Sigmoid colon (tissue), 7 donors: Measurements from ENCODE around the gene PGS1. TPM values are rescaled to one million over a fixed set of nuclear protein-coding genes. Genes with fewer than 3 reads are reported as not detected.

Experiments
- DNase-seq: peaks from one replicate; pipeline ENCODE4 v3.0.0-alpha.2; 2019
- H3K27ac ChIP-seq, 4 donors: fragments of 200-600 bp; sonication (generic); one replicate each; pipeline ENCODE4 v1.5.1; 2016 to 2019; ENCODE audit warnings: mild to moderate bottlenecking in 1 of 4
- H3K27me3 ChIP-seq, 3 donors: fragments of 200-600 bp; sonication (generic); one replicate each; pipeline ENCODE4 v1.5.1; 2019; ENCODE audit warnings: mild to moderate bottlenecking in 1 of 3
- H3K36me3 ChIP-seq, 4 donors: fragments of 200-600 bp; sonication (generic); one replicate each; pipeline ENCODE4 v1.5.1; 2016 to 2019
- H3K4me1 ChIP-seq, 4 donors: fragments of 200-600 bp; sonication (generic); one replicate each; pipeline ENCODE4 v1.5.1; 2017 to 2019
- H3K4me3 ChIP-seq, 4 donors: fragments of 200-600 bp; sonication (generic); one replicate each; pipeline ENCODE4 v1.5.1; 2017 to 2019; ENCODE audit warnings: mild to moderate bottlenecking in 2 of 4, moderate library complexity in 1 of 4
- H3K9me3 ChIP-seq, 4 donors: fragments of 200-600 bp in 3 of 4; sonication (generic) in 3 of 4; one replicate each; pipeline versions ENCODE4 v1.5.1 to v1.6.1; 2013 to 2019
- CTCF ChIP-seq, 4 experiments: fragments of 450-650 bp in 3 of 4; fragments of 200-600 bp in 1 of 4; IDR thresholded peaks; one replicate each; pipeline ENCODE4 v1.5.1; 2016 to 2019; ENCODE audit warnings: antibody characterized with exemption in 4 of 4, mild to moderate bottlenecking in 3 of 4, moderate library complexity in 2 of 4
- EP300 ChIP-seq, 4 donors: sonication (generic); formaldehyde crosslinking; IDR thresholded peaks; one replicate each; pipeline ENCODE4 v1.6.1; 2017; ENCODE audit warnings: antibody characterized with exemption in 4 of 4
- POLR2A ChIP-seq, 2 donors: fragments of 450-650 bp; IDR thresholded peaks; one replicate each; pipeline ENCODE4 v1.6.1; 2016; ENCODE audit warnings: antibody characterized with exemption in 2 of 2, mild to moderate bottlenecking in 2 of 2, moderate library complexity in 2 of 2
- POLR2AphosphoS5 ChIP-seq, 4 donors: sonication (generic); formaldehyde crosslinking; IDR thresholded peaks; one replicate each; pipeline ENCODE4 v1.6.1; 2017; ENCODE audit warnings: antibody characterized with exemption in 4 of 4
- WGBS, 2 donors: extraction: QIAGEN DNeasy Blood & Tissue Kit; methylation state at CpG; one replicate each; pipeline ENCODE4 v1.1.7; 2013; 5-methylcytosine and 5-hydroxymethylcytosine counted together
- intact Hi-C: fragments of 100-400 bp; cut with DNase I; formaldehyde crosslinking; loops from one replicate; pipeline ENCODE4 v1.15.1; 2023
- polyA plus RNA-seq, 3 donors: library from polyadenylated mRNA; stranded (reverse); fragments of 200-250 nt; gene quantifications; one replicate each; pipeline ENCODE4 v1.2.3, GENCODE V29; 2013
- total RNA-seq, 4 donors: library from RNA; depleted of rRNA; stranded (reverse); fragments of >200 nt; gene quantifications; one replicate each; pipeline ENCODE4 v1.1.0, GENCODE V29; 2016
- donor health status: healthy with polysubstance abuse.
- donor health status: Bipolar disorder and iron deficiency.
- donor health status: healthy.

The PGS1 gene
- total and polyA plus RNA-seq, 7 donors = 9.9 to 36.9 (median 28.6) TPM

GRCh38 chr17:78353834-78354233 is 24.6 kb upstream of the PGS1 start:
- intact Hi-C loops = no loop called here

GRCh38 chr17:78355045-78355641 is 23.3 kb upstream of the PGS1 start:
- no peaks in the 10 kb centered on the region for H3K27me3 ChIP-seq
- TF ChIP-seq POLR2AphosphoS5 (IDR thresholded peaks at IDR 0.05) = no peak
- no peak for TF ChIP-seq EP300 (IDR thresholded peaks at IDR 0.05)
- TF ChIP-seq POLR2A (IDR thresholded peaks at IDR 0.05) = no peak
- TF ChIP-seq CTCF (IDR thresholded peaks at IDR 0.05) = no peak
- H3K36me3 ChIP-seq = peaks cover 0 to 26% (median 0%) of the 10 kb centered on the region in 4 donors
- WGBS, 2 donors = 71 to 77% methylated on average over 9 of the region's 9 CpGs
- H3K27ac ChIP-seq = peak overlapping the region; percentile 87 to 99 (median 94)
- H3K4me3 ChIP-seq = no peak overlapping the region
- DNase-seq = no peak
- intact Hi-C loops = no loop called here
- H3K9me3 ChIP-seq = no peaks in the 10 kb centered on the region
- H3K4me1 ChIP-seq = peaks cover 0 to 82% (median 72%) of the 10 kb centered on the region in 4 donors

More at GRCh38 chr17:78353834-78354233, 24.6 kb upstream of the PGS1 start:
- 91 to 92% methylated on average over 8 of the region's 8 CpGs for WGBS, 2 donors
- Histone ChIP-seq H3K27me3 (no peaks in the 10 kb centered on the region), H3K27ac (peak overlapping the region; percentile 87 to 99 (median 94)), H3K36me3 (peaks cover 0 to 21% (median 0%) of the 10 kb centered on the region in 4 donors), H3K4me1 (peaks cover 0 to 84% (median 65%) of the 10 kb centered on the region in 4 donors), H3K9me3 (no peaks in the 10 kb centered on the region), H3K4me3 (peak overlapping the region in 1 of 4 donors; percentile 53)
- TF ChIP-seq CTCF (IDR thresholded peaks at IDR 0.05) (no peak), POLR2AphosphoS5 (IDR thresholded peaks at IDR 0.05) (no peak), EP300 (IDR thresholded peaks at IDR 0.05) (no peak), POLR2A (IDR thresholded peaks at IDR 0.05) (no peak)
- DNase-seq = no peak

- Histone ChIP-seq H3K4me3 (peak overlapping the region in 1 of 4 donors; percentile 76), H3K27ac (peak overlapping the region; percentile 42 to 99 (median 94)), H3K4me1 (peaks cover 0 to 81% (median 74%) of the 10 kb centered on the region in 4 donors), H3K36me3 (peaks cover 0 to 26% (median 0%) of the 10 kb centered on the region in 4 donors), H3K9me3 (no peaks in the 10 kb centered on the region), H3K27me3 (no peaks in the 10 kb centered on the region)
- TF ChIP-seq EP300 (IDR thresholded peaks at IDR 0.05) (no peak), POLR2A (IDR thresholded peaks at IDR 0.05) (no peak)
- WGBS, 2 donors = 68 to 79% methylated on average over 3 of the region's 3 CpGs
- no peak for DNase-seq
- intact Hi-C loops = no loop called here
Measured at GRCh38 chr17:78355701-78356100, 22.7 kb upstream of the PGS1 start.

- Histone ChIP-seq H3K9me3 (no peaks in the 10 kb centered on the region), H3K4me3 (peak overlapping the region in 1 of 4 donors; percentile 76), H3K27ac (peak overlapping the region; percentile 42 to 99 (median 94)), H3K27me3 (no peaks in the 10 kb centered on the region), H3K36me3 (peaks cover 0 to 26% (median 0%) of the 10 kb centered on the region in 4 donors), H3K4me1 (peaks cover 0 to 78% (median 73%) of the 10 kb centered on the region in 4 donors)
- peak; percentile 85 for DNase-seq
- intact Hi-C loops = no loop called here
- WGBS, 2 donors = 52 to 80% methylated on average over 16 of the region's 16 CpGs
- no peak for TF ChIP-seq POLR2A (IDR thresholded peaks at IDR 0.05)
- TF ChIP-seq POLR2AphosphoS5 (IDR thresholded peaks at IDR 0.05) = peak in 3 of 4 donors; percentile 18 to 79 (median 45)
- no peak for TF ChIP-seq EP300 (IDR thresholded peaks at IDR 0.05)
- TF ChIP-seq CTCF (IDR thresholded peaks at IDR 0.05) = no peak
Measured at GRCh38 chr17:78356101-78356713, 22.2 kb upstream of the PGS1 start.

GRCh38 chr17:78357177-78357586 is 21.3 kb upstream of the PGS1 start:
- WGBS, 2 donors = 75 to 81% methylated on average over 7 of the region's 7 CpGs
- Histone ChIP-seq H3K4me1 (peaks cover 0 to 68% (median 63%) of the 10 kb centered on the region in 4 donors), H3K9me3 (no peaks in the 10 kb centered on the region), H3K27ac (peak overlapping the region; percentile 92 to 99 (median 94)), H3K4me3 (peak overlapping the region; percentile 9 to 92 (median 70)), H3K27me3 (no peaks in the 10 kb centered on the region), H3K36me3 (peaks cover 0 to 26% (median 0%) of the 10 kb centered on the region in 4 donors)
- intact Hi-C loops = no loop called here
- peak in 2 of 4 donors; percentile 13 to 16 for TF ChIP-seq POLR2AphosphoS5 (IDR thresholded peaks at IDR 0.05)
- no peak for TF ChIP-seq POLR2A (IDR thresholded peaks at IDR 0.05)
- no peak for DNase-seq
